ENCODE measurements around the gene EFNB2. TPM values are rescaled to one million over a fixed set of nuclear protein-coding genes. Genes with fewer than 3 reads are reported as not detected.

Gene EFNB2
- total and polyA plus RNA-seq, 2 of the 13 experiments (the other 11 are each of a cell fraction or from before 2014, with no cell fraction given), result 0.11 to 0.20 TPM

DNA sequence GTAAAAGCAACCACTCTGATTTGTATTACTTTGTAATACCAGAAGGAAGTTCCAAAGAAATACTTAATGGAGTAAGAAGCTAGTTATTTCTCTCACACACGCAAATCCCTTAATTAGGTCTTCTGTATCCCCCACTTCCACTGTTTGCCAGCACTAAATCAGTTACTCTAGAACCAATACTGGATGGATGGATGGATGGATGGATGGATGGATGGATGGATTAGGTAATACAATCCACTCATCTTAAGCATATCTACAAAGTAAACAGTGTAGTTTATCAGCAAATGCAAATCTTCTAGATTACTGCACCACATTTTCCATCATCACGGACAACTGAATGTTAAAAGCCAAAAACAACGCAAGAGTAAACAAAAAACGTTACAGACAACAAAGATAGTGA is 5.2 kb upstream of the EFNB2 start (continued):
- TF ChIP-seq POLR2AphosphoS2 (IDR thresholded peaks at IDR 0.05; ENCODE audit: low read depth, low read length), result no peak
- TF ChIP-seq TOE1 (CRISPR knock-in tag; IDR thresholded peaks at IDR 0.05), result no peak
- TF ChIP-seq ZNF776 (CRISPR knock-in tag; IDR thresholded peaks at IDR 0.05), result no peak
- no peak for TF ChIP-seq ZNF503 (CRISPR knock-in tag; IDR thresholded peaks at IDR 0.05)
- TF ChIP-seq, protein P1, sequence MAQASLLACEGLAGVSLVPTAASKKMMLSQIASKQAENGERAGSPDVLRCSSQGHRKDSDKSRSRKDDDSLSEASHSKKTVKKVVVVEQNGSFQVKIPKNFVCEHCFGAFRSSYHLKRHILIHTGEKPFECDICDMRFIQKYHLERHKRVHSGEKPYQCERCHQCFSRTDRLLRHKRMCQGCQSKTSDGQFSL (CRISPR knock-in tag; IDR thresholded peaks at IDR 0.05), result no peak
- TF ChIP-seq HOXA9 (CRISPR knock-in tag; IDR thresholded peaks at IDR 0.05; ENCODE audit: borderline replicate concordance), result no peak
- TF ChIP-seq, protein P2, sequence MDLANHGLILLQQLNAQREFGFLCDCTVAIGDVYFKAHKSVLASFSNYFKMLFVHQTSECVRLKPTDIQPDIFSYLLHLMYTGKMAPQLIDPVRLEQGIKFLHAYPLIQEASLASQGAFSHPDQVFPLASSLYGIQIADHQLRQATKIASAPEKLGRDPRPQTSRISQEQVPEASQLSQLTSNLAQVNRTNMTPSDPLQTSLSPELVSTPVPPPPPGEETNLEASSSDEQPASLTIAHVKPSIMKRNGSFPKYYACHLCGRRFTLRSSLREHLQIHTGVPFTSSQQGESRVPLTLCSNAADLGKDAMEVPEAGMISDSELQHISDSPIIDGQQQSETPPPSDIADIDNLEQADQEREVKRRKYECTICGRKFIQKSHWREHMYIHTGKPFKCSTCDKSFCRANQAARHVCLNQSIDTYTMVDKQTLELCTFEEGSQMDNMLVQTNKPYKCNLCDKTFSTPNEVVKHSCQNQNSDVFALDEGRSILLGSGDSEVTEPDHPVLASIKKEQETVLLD (CRISPR knock-in tag; IDR thresholded peaks at IDR 0.05; ENCODE audit: low read depth), result no peak
- no peak for TF ChIP-seq ZBTB44 (CRISPR knock-in tag; IDR thresholded peaks at IDR 0.05)
